SK-N-SH (cell line): ENCODE data around the gene NPVF. TPM values are rescaled to one million over a fixed set of nuclear protein-coding genes. Genes with fewer than 3 reads are reported as not detected.

ENCODE experiments used
- CTCF ChIA-PET: fragments of 300-600, 350-600 bp; formaldehyde crosslinking; extraction: SDS; loops from one replicate; lab custom pipeline; 2021; lab: Yijun Ruan, JAX
- POLR2A ChIA-PET: fragments of 350-600 bp; sonication (Branson Sonifier 250); formaldehyde crosslinking; extraction: SDS; loops from one replicate; lab custom pipeline; 2020; ENCODE audit warnings: antibody characterized with exemption, inconsistent platforms; lab: Yijun Ruan, JAX
- DNase-seq: peaks from one replicate; pipeline ENCODE4 v3.0.0; 2012
- H2AFZ ChIP-seq: fragments of 200-600 bp; sonication (generic); 2 replicates; pipeline ENCODE4 v1.8.1; 2016; ENCODE audit warnings: antibody characterized with exemption, mild to moderate bottlenecking, low read depth
- H3F3A ChIP-seq: fragments of 200-600 bp; sonication (generic); replicated peaks from 2 replicates; pipeline ENCODE3; 2016; ENCODE audit warnings: antibody characterized with exemption, mild to moderate bottlenecking; ENCODE audit not compliant: insufficient read depth
- H3K27ac ChIP-seq, 2 experiments: fragments of 200-500 bp in 1 of 2; fragments of 200-600 bp in 1 of 2; sonication (Bioruptor generic) in 1 of 2; sonication (generic), shearing (Covaris generic) in 1 of 2; 2 replicates each; pipeline versions ENCODE4 v1.5.1 to v1.6.1; 2014 to 2016; ENCODE audit warnings: low read depth in 2 of 2, inconsistent platforms in 1 of 2, low read length in 1 of 2, mild to moderate bottlenecking in 1 of 2, mixed read lengths in 1 of 2
- H3K27me3 ChIP-seq: fragments of 200-600 bp; sonication (generic), shearing (Covaris generic); 2 replicates; pipeline ENCODE4 v1.6.1; 2016; ENCODE audit warnings: mixed run types; ENCODE audit not compliant: insufficient read depth
- H3K36me3 ChIP-seq, 2 experiments: fragments of 200-500 bp in 1 of 2; fragments of 200-600 bp in 1 of 2; sonication (Bioruptor generic) in 1 of 2; sonication (generic) in 1 of 2; replicated peaks in 1 of 2; 2 replicates each; pipeline versions ENCODE3 to v1.5.1; 2014 to 2016; ENCODE audit warnings: low read length in 1 of 2, mild to moderate bottlenecking in 1 of 2; ENCODE audit not compliant: insufficient read depth in 2 of 2, control insufficient read depth in 1 of 2
- H3K4me1 ChIP-seq, 2 experiments: fragments of 200-500 bp in 1 of 2; fragments of 200-600 bp in 1 of 2; sonication (Bioruptor generic) in 1 of 2; sonication (generic), shearing (Covaris generic) in 1 of 2; 2 replicates each; pipeline versions ENCODE4 v1.5.1 to v1.6.1; 2014 to 2016; ENCODE audit warnings: low read depth in 1 of 2, low read length in 1 of 2, mixed run types in 1 of 2; ENCODE audit not compliant: insufficient read depth in 2 of 2, control insufficient read depth in 1 of 2
- H3K4me2 ChIP-seq: fragments of 200-600 bp; sonication (generic), shearing (Covaris generic); 2 replicates; pipeline ENCODE4 v1.6.1; 2017; ENCODE audit warnings: mixed run types
- H3K4me3 ChIP-seq, 2 experiments: fragments of 200-500 bp in 1 of 2; fragments of 200-600 bp in 1 of 2; sonication (Bioruptor generic) in 1 of 2; sonication (generic), shearing (Covaris generic) in 1 of 2; 2 replicates each; pipeline versions ENCODE4 v1.5.1 to v1.8.1; 2014 to 2016; ENCODE audit warnings: low read depth in 2 of 2, inconsistent platforms in 1 of 2, low read length in 1 of 2, mild to moderate bottlenecking in 1 of 2, mixed read lengths in 1 of 2, moderate library complexity in 1 of 2
- H3K79me2 ChIP-seq: fragments of 200-600 bp; sonication (generic); 2 replicates; pipeline ENCODE4 v1.8.1; 2017; ENCODE audit warnings: mild to moderate bottlenecking; ENCODE audit not compliant: insufficient read depth
- H3K9ac ChIP-seq: fragments of 200-600 bp; sonication (generic); 2 replicates; pipeline ENCODE4 v1.6.1; 2017; ENCODE audit warnings: mixed run types
- H3K9me2 ChIP-seq: fragments of 200-600 bp; sonication (generic); 2 replicates; pipeline ENCODE4 v1.6.1; 2017; ENCODE audit warnings: mixed run types
- H3K9me3 ChIP-seq: fragments of 200-600 bp; sonication (generic); 2 replicates; pipeline ENCODE4 v1.6.1; 2017; ENCODE audit warnings: mixed run types, mild to moderate bottlenecking, moderate library complexity
- H4K20me1 ChIP-seq: fragments of 200-600 bp; sonication (generic); 2 replicates; pipeline ENCODE4 v1.6.1; 2017; ENCODE audit warnings: mild to moderate bottlenecking, mixed run types; ENCODE audit not compliant: insufficient read depth
- EP300 ChIP-seq, 2 experiments: IDR thresholded peaks; 2 replicates each; pipeline versions ENCODE4 v1.4.0 to v1.6.1; 2012; ENCODE audit warnings: borderline replicate concordance in 1 of 2, low read depth in 1 of 2, low read length in 1 of 2
- FOXJ3 ChIP-seq: sonication (generic); formaldehyde crosslinking; IDR thresholded peaks from 2 replicates; pipeline ENCODE4 v1.5.1; 2020; ENCODE audit warnings: mild to moderate bottlenecking, missing genetic modification reagents
- FOXM1 ChIP-seq: IDR thresholded peaks from 2 replicates; pipeline ENCODE4 v1.4.0; 2012; ENCODE audit warnings: low read depth, mild to moderate bottlenecking
- GABPA ChIP-seq: IDR thresholded peaks from 2 replicates; pipeline ENCODE4 v1.4.0; 2012; ENCODE audit warnings: low read depth, mild to moderate bottlenecking
- GATA2 ChIP-seq: sonication (generic); formaldehyde crosslinking; IDR thresholded peaks from 2 replicates; pipeline ENCODE4 v1.5.0; 2020; ENCODE audit warnings: mild to moderate bottlenecking, missing genetic modification reagents
- IRF3 ChIP-seq: fragments of 150-350 bp; IDR thresholded peaks from 2 replicates; pipeline ENCODE4 v1.6.1; 2016; ENCODE audit warnings: mild to moderate bottlenecking, low read depth, low read length
- MEF2A ChIP-seq: IDR thresholded peaks from 2 replicates; pipeline ENCODE4 v1.4.0; 2012; ENCODE audit warnings: low read depth, borderline replicate concordance
- NFIC ChIP-seq: IDR thresholded peaks from 2 replicates; pipeline ENCODE4 v1.4.0; 2012; ENCODE audit warnings: borderline replicate concordance
- RAD21 ChIP-seq: IDR thresholded peaks from 2 replicates; pipeline ENCODE4 v1.6.1; 2012; ENCODE audit warnings: mild to moderate bottlenecking, low read length
- RFX5 ChIP-seq: IDR thresholded peaks from 2 replicates; pipeline ENCODE4 v1.6.1; 2012; ENCODE audit warnings: mild to moderate bottlenecking, improper control_type of control experiment, low read length
- RXRA ChIP-seq: IDR thresholded peaks from 2 replicates; pipeline ENCODE4 v1.4.0; 2012; ENCODE audit warnings: low read depth, mild to moderate bottlenecking, borderline replicate concordance
- SIN3A ChIP-seq: IDR thresholded peaks from 2 replicates; pipeline ENCODE4 v1.6.1; 2012; ENCODE audit warnings: low read depth, mild to moderate bottlenecking, low read length, moderate library complexity, borderline replicate concordance
- SMC3 ChIP-seq: IDR thresholded peaks from 2 replicates; pipeline ENCODE4 v1.6.1; 2012; ENCODE audit warnings: low read depth, low read length, improper control_type of control experiment
- TAF1 ChIP-seq: IDR thresholded peaks from 2 replicates; pipeline ENCODE4 v1.6.1; 2012; ENCODE audit warnings: low read depth, mild to moderate bottlenecking, low read length, moderate library complexity, borderline replicate concordance
- TEAD4 ChIP-seq: IDR thresholded peaks from 2 replicates; pipeline ENCODE4 v1.4.0; 2012; ENCODE audit warnings: mild to moderate bottlenecking, borderline replicate concordance; ENCODE audit not compliant: insufficient read depth
- YY1 ChIP-seq: IDR thresholded peaks from 2 replicates; pipeline ENCODE4 v1.4.0; 2012; ENCODE audit warnings: low read depth, mild to moderate bottlenecking
- WGBS: methylation state at CpG from one replicate; pipeline ENCODE4 v1.1.6; 2017; ENCODE audit warnings: low lambda C conversion rate; 5-methylcytosine and 5-hydroxymethylcytosine counted together
- polyA plus RNA-seq, 3 experiments: library from polyadenylated mRNA; depleted of rRNA; stranded (reverse); fragments of >200 nt; gene quantifications; 2 replicates each; pipeline ENCODE4 v1.2.3, GENCODE V29; 2012
- TF ChIP-seq, protein P1 (sequence below): IDR thresholded peaks from 2 replicates; pipeline ENCODE4 v1.4.0; 2012; ENCODE audit warnings: low read depth
- TF ChIP-seq, protein P2 (sequence below): IDR thresholded peaks from 2 replicates; pipeline ENCODE4 v1.4.0; 2012; ENCODE audit warnings: low read depth, borderline replicate concordance
- TF ChIP-seq, protein P3 (sequence below): IDR thresholded peaks from 2 replicates; pipeline ENCODE4 v1.4.0; 2012; ENCODE audit warnings: low read depth, borderline replicate concordance
- TF ChIP-seq, protein P4 (sequence below): fragments of 150-350 bp; IDR thresholded peaks from 2 replicates; pipeline ENCODE4 v1.6.1; 2017; ENCODE audit warnings: antibody characterized with exemption, low read length, low read depth, borderline replicate concordance

The NPVF gene
- polyA plus RNA-seq, 1 of the 3 experiments (the other 2 are of a cell fraction), result not detected

DNA sequence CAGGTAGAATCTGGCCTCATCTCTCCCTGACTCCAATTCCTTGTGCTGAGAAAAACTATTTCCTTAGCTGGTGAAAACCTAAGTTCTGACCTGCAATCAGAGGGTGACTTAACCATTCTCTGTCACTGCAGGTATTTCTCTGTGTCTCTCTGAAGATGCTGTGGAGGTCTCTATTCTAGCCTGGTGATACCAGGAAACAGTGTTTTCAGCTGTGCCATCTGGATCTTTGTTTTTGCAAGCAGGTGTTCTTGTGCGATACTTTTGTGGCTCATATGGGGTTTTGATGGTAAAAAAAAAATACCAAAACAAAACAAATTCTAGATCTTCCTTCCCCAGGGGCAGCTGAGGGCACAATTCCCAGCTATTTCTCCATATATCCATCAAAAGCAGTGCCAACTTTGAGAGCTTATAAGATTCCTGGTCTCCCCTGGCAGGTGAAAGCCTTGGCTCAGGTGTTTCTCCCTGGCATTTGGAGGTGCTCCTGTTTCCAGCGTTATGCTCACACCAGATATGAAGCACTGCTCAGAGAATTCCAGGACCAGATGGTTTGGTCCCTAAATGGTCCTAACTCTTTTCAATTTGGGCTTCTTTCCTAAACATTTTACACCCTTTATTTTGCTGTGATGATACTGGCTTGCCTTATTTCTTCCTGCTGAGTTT is 9.9 kb upstream of the NPVF start:
- CTCF ChIA-PET, result interaction anchor here (0.9 to 5.3 kb wide), 4 partner anchors 9 to 152 kb away, joined by 3 to 22 read pairs (median 4); no protein-coding TSS in a partner anchor

DNA sequence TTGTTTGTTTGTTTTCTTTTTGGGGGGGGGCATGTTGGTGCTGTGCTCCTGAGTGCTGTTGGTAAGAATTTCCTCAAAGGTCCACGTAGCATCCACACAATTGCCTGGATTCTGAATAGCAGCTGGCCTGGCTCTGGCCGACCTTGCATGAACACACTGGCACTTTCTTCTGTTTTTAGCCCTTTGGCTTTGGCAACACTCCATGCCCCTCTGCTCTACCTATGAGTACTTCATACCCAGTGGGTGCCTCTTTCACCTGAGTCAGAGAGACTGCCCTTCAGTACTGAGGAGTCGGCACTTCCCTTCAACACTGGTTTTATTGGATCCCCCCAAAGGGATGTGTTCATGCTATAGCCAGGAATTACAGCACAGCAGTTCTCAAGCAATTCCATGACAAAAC is 7.2 kb upstream of the NPVF start:
- Histone ChIP-seq H3K27ac (no peak overlapping the region), H3K4me3 (no peak overlapping the region), H3F3A (no peaks in the 10 kb centered on the region), H3K4me2 (no peak overlapping the region), H4K20me1 (no peaks in the 10 kb centered on the region), H3K36me3 (no peaks in the 10 kb centered on the region), H3K9me2 (no peaks in the 10 kb centered on the region), H3K27me3 (no peaks in the 10 kb centered on the region; the same call in 1 of the 2 replicates), H3K4me1 (no peaks in the 10 kb centered on the region), H3K79me2 (no peaks in the 10 kb centered on the region), H3K9me3 (no peaks in the 10 kb centered on the region), H3K9ac (no peak overlapping the region), H2AFZ (no peak overlapping the region)
- TF ChIP-seq GATA2 (no peak), MEF2A (no peak), GABPA (no peak), TAF1 (no peak), NFIC (no peak), SIN3A (no peak), IRF3 (no peak), RAD21 (no peak)
- TF ChIP-seq, protein P1, sequence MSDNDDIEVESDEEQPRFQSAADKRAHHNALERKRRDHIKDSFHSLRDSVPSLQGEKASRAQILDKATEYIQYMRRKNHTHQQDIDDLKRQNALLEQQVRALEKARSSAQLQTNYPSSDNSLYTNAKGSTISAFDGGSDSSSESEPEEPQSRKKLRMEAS, result no peak
- TF ChIP-seq, protein P2, sequence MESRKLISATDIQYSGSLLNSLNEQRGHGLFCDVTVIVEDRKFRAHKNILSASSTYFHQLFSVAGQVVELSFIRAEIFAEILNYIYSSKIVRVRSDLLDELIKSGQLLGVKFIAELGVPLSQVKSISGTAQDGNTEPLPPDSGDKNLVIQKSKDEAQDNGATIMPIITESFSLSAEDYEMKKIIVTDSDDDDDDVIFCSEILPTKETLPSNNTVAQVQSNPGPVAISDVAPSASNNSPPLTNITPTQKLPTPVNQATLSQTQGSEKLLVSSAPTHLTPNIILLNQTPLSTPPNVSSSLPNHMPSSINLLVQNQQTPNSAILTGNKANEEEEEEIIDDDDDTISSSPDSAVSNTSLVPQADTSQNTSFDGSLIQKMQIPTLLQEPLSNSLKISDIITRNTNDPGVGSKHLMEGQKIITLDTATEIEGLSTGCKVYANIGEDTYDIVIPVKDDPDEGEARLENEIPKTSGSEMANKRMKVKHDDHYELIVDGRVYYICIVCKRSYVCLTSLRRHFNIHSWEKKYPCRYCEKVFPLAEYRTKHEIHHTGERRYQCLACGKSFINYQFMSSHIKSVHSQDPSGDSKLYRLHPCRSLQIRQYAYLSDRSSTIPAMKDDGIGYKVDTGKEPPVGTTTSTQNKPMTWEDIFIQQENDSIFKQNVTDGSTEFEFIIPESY, result no peak
- DNase-seq, result no peak
- CTCF ChIA-PET, result interaction anchor here (1.0 to 5.3 kb wide), 4 partner anchors 15 to 657 kb away, joined by 3 to 22 read pairs (median 3); a partner anchor contains a TSS
- WGBS, result 45% methylated on average over 3 of the region's 3 CpGs
- POLR2A ChIA-PET, result no interaction called here

More for the DNA sequence above, 9.9 kb upstream of the NPVF start:
- H3K4me1 ChIP-seq, result no peaks in the 10 kb centered on the region
- 39% methylated on average over 2 of the region's 2 CpGs for WGBS
- TF ChIP-seq NFIC (no peak), RXRA (no peak), YY1 (no peak), RFX5 (no peak), FOXM1 (no peak), TEAD4 (no peak), MEF2A (no peak), EP300 (IDR thresholded peaks at IDR 0.05; ENCODE audit: borderline replicate concordance in 1 of 2, low read depth in 1 of 2, low read length in 1 of 2) (no peak), FOXJ3 (CRISPR knock-in tag) (no peak), IRF3 (no peak), SMC3 (no peak)
- TF ChIP-seq, protein P1, result no peak
- TF ChIP-seq, protein P3, sequence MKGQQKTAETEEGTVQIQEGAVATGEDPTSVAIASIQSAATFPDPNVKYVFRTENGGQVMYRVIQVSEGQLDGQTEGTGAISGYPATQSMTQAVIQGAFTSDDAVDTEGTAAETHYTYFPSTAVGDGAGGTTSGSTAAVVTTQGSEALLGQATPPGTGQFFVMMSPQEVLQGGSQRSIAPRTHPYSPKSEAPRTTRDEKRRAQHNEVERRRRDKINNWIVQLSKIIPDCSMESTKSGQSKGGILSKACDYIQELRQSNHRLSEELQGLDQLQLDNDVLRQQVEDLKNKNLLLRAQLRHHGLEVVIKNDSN, result no peak
- TF ChIP-seq, protein P4, sequence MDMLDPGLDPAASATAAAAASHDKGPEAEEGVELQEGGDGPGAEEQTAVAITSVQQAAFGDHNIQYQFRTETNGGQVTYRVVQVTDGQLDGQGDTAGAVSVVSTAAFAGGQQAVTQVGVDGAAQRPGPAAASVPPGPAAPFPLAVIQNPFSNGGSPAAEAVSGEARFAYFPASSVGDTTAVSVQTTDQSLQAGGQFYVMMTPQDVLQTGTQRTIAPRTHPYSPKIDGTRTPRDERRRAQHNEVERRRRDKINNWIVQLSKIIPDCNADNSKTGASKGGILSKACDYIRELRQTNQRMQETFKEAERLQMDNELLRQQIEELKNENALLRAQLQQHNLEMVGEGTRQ, result no peak
- TF ChIP-seq, all 33 proteins: peak for 0
- H3K27me3 ChIP-seq, result no peaks in the 10 kb centered on the region; the same call in 1 of the 2 replicates
- no peak overlapping the region for H2AFZ ChIP-seq
- H3K79me2 ChIP-seq, result no peaks in the 10 kb centered on the region
- H3K9ac ChIP-seq, result no peak overlapping the region
- no peaks in the 10 kb centered on the region for H4K20me1 ChIP-seq
- H3K9me2 ChIP-seq, result no peaks in the 10 kb centered on the region
- H3K9me3 ChIP-seq, result no peaks in the 10 kb centered on the region
- no peaks in the 10 kb centered on the region for H3F3A ChIP-seq
- H3K27ac ChIP-seq, result no peak overlapping the region
- POLR2A ChIA-PET, result no interaction called here
- no peak for DNase-seq
- H3K4me3 ChIP-seq, result no peak overlapping the region
- H3K4me2 ChIP-seq, result no peak overlapping the region
- H3K36me3 ChIP-seq, result no peaks in the 10 kb centered on the region
